Astrocyte (in vitro differentiated cells and primary cell): ENCODE data around the gene CD2. TPM values are rescaled to one million over a fixed set of nuclear protein-coding genes. Genes with fewer than 3 reads are reported as not detected.

Source experiments
- DNase-seq: peaks from one replicate; pipeline ENCODE4 v3.0.0-alpha.2; 2010; ENCODE audit warnings: low read depth
- FAIRE-seq: peaks from 2 replicates; lab custom pipeline; 2011; peaks lifted over from hg19 to GRCh38; lab: Jason Lieb, UNC
- H2AFZ ChIP-seq: 2 replicates; pipeline ENCODE4 v1.6.0; 2012; ENCODE audit warnings: low read depth, low read length, inconsistent platforms
- H3K27ac ChIP-seq: 2 replicates; pipeline ENCODE4 v1.5.1; 2011; ENCODE audit warnings: low read depth, low read length, inconsistent platforms
- H3K27me3 ChIP-seq: 2 replicates; pipeline ENCODE4 v1.6.0; 2011; ENCODE audit warnings: low read length, inconsistent platforms; ENCODE audit not compliant: insufficient read depth
- H3K36me3 ChIP-seq: 2 replicates; pipeline ENCODE4 v1.5.1; 2011; ENCODE audit warnings: low read length, inconsistent platforms; ENCODE audit not compliant: insufficient read depth
- H3K4me1 ChIP-seq: 2 replicates; pipeline ENCODE4 v1.5.1; 2011; ENCODE audit warnings: low read length, inconsistent platforms; ENCODE audit not compliant: insufficient read depth
- H3K4me2 ChIP-seq: 2 replicates; pipeline ENCODE4 v1.6.0; 2012; ENCODE audit warnings: low read length, inconsistent platforms
- H3K4me3 ChIP-seq: 2 replicates; pipeline ENCODE4 v1.5.1; 2011; ENCODE audit warnings: low read depth, mild to moderate bottlenecking, low read length, inconsistent platforms; ENCODE audit not compliant: insufficient read depth
- H3K79me2 ChIP-seq: 2 replicates; pipeline ENCODE4 v1.6.0; 2012; ENCODE audit warnings: mild to moderate bottlenecking, low read length, inconsistent platforms; ENCODE audit not compliant: insufficient read depth
- H3K9ac ChIP-seq: 2 replicates; pipeline ENCODE4 v1.6.0; 2012; ENCODE audit warnings: mild to moderate bottlenecking, low read length, inconsistent platforms
- H3K9me3 ChIP-seq: 2 replicates; pipeline ENCODE4 v1.5.1; 2012; ENCODE audit warnings: low read depth, mild to moderate bottlenecking, low read length, inconsistent platforms; ENCODE audit not compliant: insufficient read depth
- H4K20me1 ChIP-seq: 2 replicates; pipeline ENCODE4 v1.6.0; 2012; ENCODE audit warnings: low read length, inconsistent platforms; ENCODE audit not compliant: insufficient read depth
- H3K27ac Mint-ChIP-seq: one replicate; pipeline ENCODE4 v1.8.0; 2021; ENCODE audit warnings: mild to moderate bottlenecking, mixed read lengths; ENCODE audit not compliant: unreplicated experiment
- H3K27me3 Mint-ChIP-seq: one replicate; pipeline ENCODE4 v1.8.0; 2021; ENCODE audit warnings: low read depth, mixed read lengths; ENCODE audit not compliant: unreplicated experiment
- H3K36me3 Mint-ChIP-seq: one replicate; pipeline ENCODE4 v1.8.0; 2021; ENCODE audit warnings: low read depth, mixed read lengths; ENCODE audit not compliant: unreplicated experiment
- H3K4me1 Mint-ChIP-seq: one replicate; pipeline ENCODE4 v1.8.0; 2021; ENCODE audit warnings: low read depth, mixed read lengths; ENCODE audit not compliant: unreplicated experiment
- H3K4me3 Mint-ChIP-seq: one replicate; pipeline ENCODE4 v1.8.0; 2021; ENCODE audit warnings: mild to moderate bottlenecking, moderate library complexity, mixed read lengths; ENCODE audit not compliant: unreplicated experiment
- H3K9me3 Mint-ChIP-seq: one replicate; pipeline ENCODE4 v1.8.0; 2021; ENCODE audit warnings: mild to moderate bottlenecking, mixed read lengths; ENCODE audit not compliant: unreplicated experiment
- EZH2 ChIP-seq: IDR thresholded peaks from 2 replicates; pipeline ENCODE4 v1.6.1; 2012; ENCODE audit warnings: mild to moderate bottlenecking, low read length, inconsistent platforms; ENCODE audit not compliant: insufficient read depth
- total RNA-seq: library from RNA; stranded (reverse); gene quantifications from 2 replicates; pipeline ENCODE4 v1.2.1, GENCODE V29; 2021
- TF ChIP-seq, protein P1 (sequence below): IDR thresholded peaks from 2 replicates; pipeline ENCODE4 v1.5.1; 2011; ENCODE audit warnings: low read depth, mild to moderate bottlenecking, inconsistent platforms, low read length, moderate library complexity; ENCODE audit not compliant: insufficient read depth

The CD2 gene
- total RNA-seq, 1 donor from 2014 or later: 0.14 TPM

DNA sequence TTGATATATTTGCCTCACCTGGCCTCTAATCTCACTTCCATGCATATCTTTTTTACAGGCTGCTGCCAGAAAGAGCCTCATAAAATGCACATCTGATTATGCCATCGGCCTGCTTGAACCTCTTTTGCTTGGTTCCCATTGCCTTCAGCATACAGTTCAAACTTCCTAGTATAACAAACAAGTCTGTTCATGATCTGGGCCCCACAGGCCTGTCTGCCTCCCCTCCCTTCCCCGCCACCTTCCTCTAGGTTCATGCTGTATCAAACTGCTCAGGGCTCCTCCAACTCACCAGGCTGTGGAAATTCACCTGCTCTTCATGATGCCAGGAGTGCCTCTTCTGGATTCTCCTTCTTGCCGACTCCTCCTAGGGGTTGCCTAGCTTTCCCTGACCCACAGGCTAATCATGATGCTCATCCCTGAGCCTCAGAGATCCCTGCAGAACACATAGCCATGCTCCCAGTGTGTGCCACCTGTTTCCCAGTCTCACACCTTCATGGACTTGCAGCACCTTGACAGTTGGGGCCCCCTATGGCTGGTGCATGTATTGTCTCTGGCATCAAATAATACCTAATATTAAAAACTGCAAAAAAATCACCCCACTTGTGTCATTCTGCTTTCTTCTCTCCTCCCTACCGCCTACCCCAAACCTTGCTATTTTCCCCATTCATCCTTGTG lies 33.7 kb upstream of the CD2 start:
- DNase-seq (no peak), FAIRE-seq (no peak)
- no peaks in the 10 kb centered on the region for H3K9me3 ChIP-seq
- Mint-ChIP-seq H3K9me3 (peaks cover 2% of the 10 kb centered on the region), H3K27ac (no peak overlapping the region), H3K4me3 (no peak overlapping the region), H3K27me3 (peaks cover 2% of the 10 kb centered on the region), H3K4me1 (peaks cover 2% of the 10 kb centered on the region), H3K36me3 (no peaks in the 10 kb centered on the region)
- no peak for TF ChIP-seq EZH2
- TF ChIP-seq, protein P1, sequence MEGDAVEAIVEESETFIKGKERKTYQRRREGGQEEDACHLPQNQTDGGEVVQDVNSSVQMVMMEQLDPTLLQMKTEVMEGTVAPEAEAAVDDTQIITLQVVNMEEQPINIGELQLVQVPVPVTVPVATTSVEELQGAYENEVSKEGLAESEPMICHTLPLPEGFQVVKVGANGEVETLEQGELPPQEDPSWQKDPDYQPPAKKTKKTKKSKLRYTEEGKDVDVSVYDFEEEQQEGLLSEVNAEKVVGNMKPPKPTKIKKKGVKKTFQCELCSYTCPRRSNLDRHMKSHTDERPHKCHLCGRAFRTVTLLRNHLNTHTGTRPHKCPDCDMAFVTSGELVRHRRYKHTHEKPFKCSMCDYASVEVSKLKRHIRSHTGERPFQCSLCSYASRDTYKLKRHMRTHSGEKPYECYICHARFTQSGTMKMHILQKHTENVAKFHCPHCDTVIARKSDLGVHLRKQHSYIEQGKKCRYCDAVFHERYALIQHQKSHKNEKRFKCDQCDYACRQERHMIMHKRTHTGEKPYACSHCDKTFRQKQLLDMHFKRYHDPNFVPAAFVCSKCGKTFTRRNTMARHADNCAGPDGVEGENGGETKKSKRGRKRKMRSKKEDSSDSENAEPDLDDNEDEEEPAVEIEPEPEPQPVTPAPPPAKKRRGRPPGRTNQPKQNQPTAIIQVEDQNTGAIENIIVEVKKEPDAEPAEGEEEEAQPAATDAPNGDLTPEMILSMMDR: no peak
- no peak overlapping the region for H3K4me3 ChIP-seq
- H3K79me2 ChIP-seq: no peaks in the 10 kb centered on the region
- H3K9ac ChIP-seq: no peak overlapping the region
- H3K27ac ChIP-seq: no peak overlapping the region
- H3K4me2 ChIP-seq: no peak overlapping the region
- no peaks in the 10 kb centered on the region for H4K20me1 ChIP-seq
- H2AFZ ChIP-seq: no peak overlapping the region
- no peaks in the 10 kb centered on the region for H3K4me1 ChIP-seq
- H3K27me3 ChIP-seq: peaks cover 2% of the 10 kb centered on the region
- no peaks in the 10 kb centered on the region for H3K36me3 ChIP-seq

DNA sequence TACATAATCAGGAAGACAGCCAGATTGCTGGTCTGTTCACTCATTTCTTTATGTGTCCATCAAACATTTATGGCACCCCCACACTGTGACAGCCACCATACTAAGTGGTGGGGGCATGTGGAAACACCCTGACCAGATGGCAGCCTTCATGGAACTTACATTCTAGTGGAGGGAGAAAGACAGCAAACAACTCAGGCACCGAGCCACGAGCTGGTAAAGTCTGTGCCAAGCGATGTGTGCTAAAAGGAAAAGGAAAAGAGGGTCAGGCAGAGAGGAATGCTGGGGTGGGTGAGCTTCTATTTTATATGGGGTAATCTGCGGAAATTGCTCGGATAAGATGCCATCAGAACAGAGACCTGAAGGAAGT lies 33.2 kb upstream of the CD2 start:
- Mint-ChIP-seq H3K4me3 (no peak overlapping the region), H3K4me1 (peaks cover 2% of the 10 kb centered on the region), H3K27me3 (peaks cover 2% of the 10 kb centered on the region), H3K36me3 (no peaks in the 10 kb centered on the region), H3K27ac (no peak overlapping the region), H3K9me3 (peaks cover 2% of the 10 kb centered on the region)
- H3K36me3 ChIP-seq: no peaks in the 10 kb centered on the region
- H3K79me2 ChIP-seq: no peaks in the 10 kb centered on the region
- H3K4me3 ChIP-seq: no peak overlapping the region
- no peaks in the 10 kb centered on the region for H3K4me1 ChIP-seq
- FAIRE-seq (no peak), DNase-seq (no peak)
- H3K4me2 ChIP-seq: no peak overlapping the region
- no peaks in the 10 kb centered on the region for H4K20me1 ChIP-seq
- H3K27ac ChIP-seq: no peak overlapping the region
- no peaks in the 10 kb centered on the region for H3K9me3 ChIP-seq
- no peak overlapping the region for H3K9ac ChIP-seq
- H3K27me3 ChIP-seq: peaks cover 2% of the 10 kb centered on the region
- TF ChIP-seq EZH2: no peak
- TF ChIP-seq, protein P1: no peak
- no peak overlapping the region for H2AFZ ChIP-seq

DNA sequence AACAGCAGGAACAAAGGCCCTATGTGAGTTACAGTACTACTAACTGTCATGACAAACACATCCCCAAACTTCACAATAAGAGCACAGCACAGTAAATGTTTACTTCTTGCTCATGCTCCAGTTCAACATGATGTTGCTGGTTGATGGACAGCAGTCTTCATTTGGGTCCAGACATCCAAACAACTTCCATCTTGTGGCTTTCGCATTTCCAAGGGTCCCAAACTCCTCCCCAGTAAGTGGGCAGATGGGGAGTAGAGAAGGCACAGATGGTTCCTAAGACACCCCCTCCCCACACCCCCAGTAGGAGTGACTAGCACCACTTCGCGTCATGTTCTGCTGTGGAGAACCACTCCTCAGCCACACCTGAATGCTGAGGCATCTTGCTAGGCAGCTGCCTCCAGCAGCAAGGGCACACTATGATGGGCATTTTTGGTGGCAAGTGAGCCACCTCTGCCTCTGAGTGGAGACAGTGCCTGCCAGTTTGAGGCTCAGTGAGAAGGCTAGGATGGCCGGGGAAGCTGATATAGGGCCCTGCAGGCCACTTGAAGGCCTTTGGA lies 32.7 kb upstream of the CD2 start:
- TF ChIP-seq, protein P1: no peak
- no peak for TF ChIP-seq EZH2
- Histone ChIP-seq H3K4me1 (no peaks in the 10 kb centered on the region), H3K79me2 (no peaks in the 10 kb centered on the region), H3K9ac (no peak overlapping the region), H3K4me2 (no peak overlapping the region), H2AFZ (no peak overlapping the region), H3K27ac (no peak overlapping the region), H3K4me3 (no peak overlapping the region), H4K20me1 (no peaks in the 10 kb centered on the region), H3K9me3 (no peaks in the 10 kb centered on the region), H3K27me3 (peaks cover 5% of the 10 kb centered on the region), H3K36me3 (no peaks in the 10 kb centered on the region)
- no peak overlapping the region for H3K4me3 Mint-ChIP-seq
- H3K36me3 Mint-ChIP-seq: no peaks in the 10 kb centered on the region
- no peak overlapping the region for H3K27ac Mint-ChIP-seq
- H3K9me3 Mint-ChIP-seq: peaks cover 2% of the 10 kb centered on the region
- DNase-seq (no peak), FAIRE-seq (no peak)
- H3K27me3 Mint-ChIP-seq: peaks cover 2% of the 10 kb centered on the region
- H3K4me1 Mint-ChIP-seq: peaks cover 2% of the 10 kb centered on the region
